T-helper 1 cell treated with Interleukin-12 subunit alpha and Interleukin-12 subunit beta and Interleukin-4 antibody, amounts not matched to agents 30 μg/mL and 1 μg/mL, for 36 hours (primary cell): ENCODE results near the gene PSMD1.

Source experiments
- H3K27ac Mint-ChIP-seq: one replicate; pipeline ENCODE4 v1.8.0; 2021; ENCODE audit warnings: mild to moderate bottlenecking, mixed read lengths
- H3K27me3 Mint-ChIP-seq: one replicate; pipeline ENCODE4 v1.8.0; 2021; ENCODE audit warnings: low read depth, mixed read lengths
- H3K36me3 Mint-ChIP-seq: one replicate; pipeline ENCODE4 v1.8.0; 2021; ENCODE audit warnings: low read depth, mixed read lengths
- H3K4me1 Mint-ChIP-seq: one replicate; pipeline ENCODE4 v1.8.0; 2021; ENCODE audit warnings: low read depth, mixed read lengths
- H3K4me3 Mint-ChIP-seq: one replicate; pipeline ENCODE4 v1.8.0; 2021; ENCODE audit warnings: mild to moderate bottlenecking, moderate library complexity, mixed read lengths
- H3K9me3 Mint-ChIP-seq: one replicate; pipeline ENCODE4 v1.8.0; 2021; ENCODE audit warnings: mixed read lengths

The PSMD1 gene

GRCh38 chr2:231028889-231029288, 27.8 kb upstream of the PSMD1 start:
- Mint-ChIP-seq H3K27ac (no peak overlapping the region), H3K4me1 (no peaks in the 10 kb centered on the region), H3K9me3 (no peaks in the 10 kb centered on the region), H3K4me3 (no peak overlapping the region), H3K36me3 (no peaks in the 10 kb centered on the region), H3K27me3 (peaks cover 32% of the 10 kb centered on the region)

GRCh38 chr2:231029563-231029962, 27.1 kb upstream of the PSMD1 start:
- no peak overlapping the region for H3K27ac Mint-ChIP-seq
- no peaks in the 10 kb centered on the region for H3K36me3 Mint-ChIP-seq
- no peaks in the 10 kb centered on the region for H3K9me3 Mint-ChIP-seq
- H3K4me3 Mint-ChIP-seq, result no peak overlapping the region
- no peaks in the 10 kb centered on the region for H3K4me1 Mint-ChIP-seq
- peaks cover 39% of the 10 kb centered on the region for H3K27me3 Mint-ChIP-seq

GRCh38 chr2:231030725-231031124, 25.9 kb upstream of the PSMD1 start:
- Mint-ChIP-seq H3K9me3 (no peaks in the 10 kb centered on the region), H3K36me3 (no peaks in the 10 kb centered on the region), H3K4me1 (no peaks in the 10 kb centered on the region), H3K27me3 (peaks cover 49% of the 10 kb centered on the region), H3K27ac (no peak overlapping the region), H3K4me3 (no peak overlapping the region)

- H3K27me3 Mint-ChIP-seq, result peaks cover 60% of the 10 kb centered on the region
- no peaks in the 10 kb centered on the region for H3K9me3 Mint-ChIP-seq
- no peak overlapping the region for H3K4me3 Mint-ChIP-seq
- no peak overlapping the region for H3K27ac Mint-ChIP-seq
- peaks cover 2% of the 10 kb centered on the region for H3K4me1 Mint-ChIP-seq
- H3K36me3 Mint-ChIP-seq, result no peaks in the 10 kb centered on the region
Measured at GRCh38 chr2:231032575-231033140, 24.0 kb upstream of the PSMD1 start.

- Mint-ChIP-seq H3K4me3 (no peak overlapping the region), H3K27me3 (peaks cover 65% of the 10 kb centered on the region), H3K27ac (no peak overlapping the region)
Measured at GRCh38 chr2:231033147-231034132, 23.2 kb upstream of the PSMD1 start.

GRCh38 chr2:231034291-231034882, 22.3 kb upstream of the PSMD1 start:
- H3K36me3 Mint-ChIP-seq, result no peaks in the 10 kb centered on the region
- H3K4me3 Mint-ChIP-seq, result no peak overlapping the region
- H3K4me1 Mint-ChIP-seq, result peaks cover 2% of the 10 kb centered on the region
- H3K27ac Mint-ChIP-seq, result no peak overlapping the region
- peaks cover 74% of the 10 kb centered on the region for H3K27me3 Mint-ChIP-seq
- H3K9me3 Mint-ChIP-seq, result no peaks in the 10 kb centered on the region

More at GRCh38 chr2:231033147-231034132, 23.2 kb upstream of the PSMD1 start:
- Mint-ChIP-seq H3K9me3 (no peaks in the 10 kb centered on the region), H3K36me3 (no peaks in the 10 kb centered on the region), H3K4me1 (peaks cover 2% of the 10 kb centered on the region)

GRCh38 chr2:231036131-231036530, 20.5 kb upstream of the PSMD1 start:
- peaks cover 2% of the 10 kb centered on the region for H3K4me1 Mint-ChIP-seq
- no peak overlapping the region for H3K4me3 Mint-ChIP-seq
- H3K36me3 Mint-ChIP-seq, result no peaks in the 10 kb centered on the region
- no peaks in the 10 kb centered on the region for H3K9me3 Mint-ChIP-seq
- H3K27me3 Mint-ChIP-seq, result peaks cover 85% of the 10 kb centered on the region
- H3K27ac Mint-ChIP-seq, result no peak overlapping the region

GRCh38 chr2:231036578-231037106, 20.0 kb upstream of the PSMD1 start:
- peaks cover 87% of the 10 kb centered on the region for H3K27me3 Mint-ChIP-seq
- no peaks in the 10 kb centered on the region for H3K36me3 Mint-ChIP-seq
- no peaks in the 10 kb centered on the region for H3K9me3 Mint-ChIP-seq
- peaks cover 2% of the 10 kb centered on the region for H3K4me1 Mint-ChIP-seq
- no peak overlapping the region for H3K27ac Mint-ChIP-seq
- peak overlapping the region; percentile 15 for H3K4me3 Mint-ChIP-seq

GRCh38 chr2:231037202-231037730, 19.4 kb upstream of the PSMD1 start, which contains the start of gene C2orf72:
Gene C2orf72 (plus strand): TSS chr2:231037523. CDS start chr2:231037566, 43 bp downstream.
- Mint-ChIP-seq H3K27ac (no peak within 1 kb of the TSS), H3K4me3 (peak within 1 kb of the TSS; percentile 48), H3K9me3 (no peaks in the 10 kb centered on the region), H3K4me1 (peaks cover 2% of the 10 kb centered on the region), H3K27me3 (peaks cover 87% of the 10 kb centered on the region), H3K36me3 (no peaks in the 10 kb centered on the region)

- H3K4me3 Mint-ChIP-seq, result peak overlapping the region; percentile 48
- H3K27me3 Mint-ChIP-seq, result peaks cover 81% of the 10 kb centered on the region
- no peaks in the 10 kb centered on the region for H3K36me3 Mint-ChIP-seq
- H3K4me1 Mint-ChIP-seq, result peaks cover 2% of the 10 kb centered on the region
- no peak overlapping the region for H3K27ac Mint-ChIP-seq
- H3K9me3 Mint-ChIP-seq, result no peaks in the 10 kb centered on the region
Measured at GRCh38 chr2:231037731-231038482, 18.8 kb upstream of the PSMD1 start.

- Mint-ChIP-seq H3K27me3 (peaks cover 79% of the 10 kb centered on the region), H3K4me3 (peak overlapping the region; percentile 48), H3K9me3 (no peaks in the 10 kb centered on the region)
Measured at GRCh38 chr2:231038483-231039293, 18.0 kb upstream of the PSMD1 start.

GRCh38 chr2:231039294-231039664, 17.4 kb upstream of the PSMD1 start:
- H3K4me3 Mint-ChIP-seq, result no peak overlapping the region
- no peak overlapping the region for H3K27ac Mint-ChIP-seq
- no peaks in the 10 kb centered on the region for H3K9me3 Mint-ChIP-seq
- H3K36me3 Mint-ChIP-seq, result no peaks in the 10 kb centered on the region
- peaks cover 2% of the 10 kb centered on the region for H3K4me1 Mint-ChIP-seq
- H3K27me3 Mint-ChIP-seq, result peaks cover 73% of the 10 kb centered on the region

More at GRCh38 chr2:231038483-231039293, 18.0 kb upstream of the PSMD1 start:
- no peak overlapping the region for H3K27ac Mint-ChIP-seq
- H3K36me3 Mint-ChIP-seq, result no peaks in the 10 kb centered on the region
- peaks cover 2% of the 10 kb centered on the region for H3K4me1 Mint-ChIP-seq

- no peak overlapping the region for H3K27ac Mint-ChIP-seq
- H3K9me3 Mint-ChIP-seq, result no peaks in the 10 kb centered on the region
- peaks cover 67% of the 10 kb centered on the region for H3K27me3 Mint-ChIP-seq
- no peaks in the 10 kb centered on the region for H3K36me3 Mint-ChIP-seq
- peaks cover 2% of the 10 kb centered on the region for H3K4me1 Mint-ChIP-seq
- no peak overlapping the region for H3K4me3 Mint-ChIP-seq
Measured at GRCh38 chr2:231039821-231040364, 16.8 kb upstream of the PSMD1 start.
